ENCODE measurements around the gene CAVIN2.

The CAVIN2 gene

GRCh38 chr2:191863988-191864387 is 17.1 kb upstream of the CAVIN2 start:
- DNase-seq = no peak

GRCh38 chr2:191862156-191862775 is 15.4 kb upstream of the CAVIN2 start:
- no peak for DNase-seq

GRCh38 chr2:191860760-191861466 is 14.0 kb upstream of the CAVIN2 start:
- DNase-seq = no peak

GRCh38 chr2:191859681-191860080 is 12.8 kb upstream of the CAVIN2 start:
- DNase-seq = no peak

GRCh38 chr2:191857886-191858285 is 11.0 kb upstream of the CAVIN2 start:
- DNase-seq = no peak

- no peak for DNase-seq
Measured at GRCh38 chr2:191857259-191857805, 10.4 kb upstream of the CAVIN2 start.

GRCh38 chr2:191856111-191856876 is 9.4 kb upstream of the CAVIN2 start:
- no peak for DNase-seq

- no peak for DNase-seq
Measured at GRCh38 chr2:191855382-191855781, 8.5 kb upstream of the CAVIN2 start.

GRCh38 chr2:191854382-191855372 is 7.8 kb upstream of the CAVIN2 start:
- DNase-seq = no peak

- DNase-seq = no peak
Measured at GRCh38 chr2:191853843-191854242, 7.0 kb upstream of the CAVIN2 start.

GRCh38 chr2:191851158-191851557 is 4.3 kb upstream of the CAVIN2 start:
- no peak for DNase-seq

- DNase-seq = no peak
Measured at GRCh38 chr2:191848771-191849767, 2.2 kb upstream of the CAVIN2 start.

- no peak for DNase-seq
Measured at GRCh38 chr2:191847764-191848163, 876 bp upstream of the CAVIN2 start.

- DNase-seq = peak; percentile 11
Measured at GRCh38 chr2:191845876-191846514, 893 bp downstream of the CAVIN2 start.

GRCh38 chr2:191845248-191845715 is 1.6 kb downstream of the CAVIN2 start:
- DNase-seq = no peak

- no peak for DNase-seq
Measured at GRCh38 chr2:191844706-191845105, 2.2 kb downstream of the CAVIN2 start.

- no peak for DNase-seq
Measured at GRCh38 chr2:191840921-191841320, 6.0 kb downstream of the CAVIN2 start.

- DNase-seq = no peak
Measured at GRCh38 chr2:191839918-191840804, 6.7 kb downstream of the CAVIN2 start.

GRCh38 chr2:191838526-191838925 is 8.4 kb downstream of the CAVIN2 start:
- no peak for DNase-seq
